Ovary (tissue), 10 donors: Measurements from ENCODE around the gene DCLK3. TPM values are rescaled to one million over a fixed set of nuclear protein-coding genes. Genes with fewer than 3 reads are reported as not detected.

Experiments used
- DNase-seq, 5 donors: peaks; one replicate each; pipeline ENCODE4 v3.0.0-alpha.2; 2019 to 2020
- H3K27ac ChIP-seq, 2 donors: fragments of 200-600 bp; one replicate each; pipeline versions ENCODE4 v1.5.1 to v1.8.0; 2019 to 2022
- H3K27me3 ChIP-seq: fragments of 200-600 bp; one replicate; pipeline ENCODE4 v1.8.0; 2022
- H3K36me3 ChIP-seq: fragments of 200-600 bp; sonication (generic); one replicate; pipeline ENCODE4 v1.5.1; 2019
- H3K4me1 ChIP-seq: one replicate; pipeline ENCODE4 v1.8.1; 2013; ENCODE audit warnings: mild to moderate bottlenecking, moderate library complexity; ENCODE audit not compliant: insufficient read depth
- H3K4me3 ChIP-seq: fragments of 200-600 bp; sonication (generic); one replicate; pipeline ENCODE4 v1.5.1; 2017
- H3K9me3 ChIP-seq, 2 donors: fragments of 200-600 bp in 1 of 2; sonication (generic) in 1 of 2; one replicate each; pipeline versions ENCODE4 v1.5.1 to v1.8.1; 2013 to 2019; ENCODE audit warnings: mild to moderate bottlenecking in 1 of 2, moderate library complexity in 1 of 2
- CTCF ChIP-seq, 3 donors: fragments of 450-650 bp in 2 of 3; fragments of 200-600 bp in 1 of 3; IDR thresholded peaks; one replicate each; pipeline versions ENCODE4 v1.5.1 to v1.8.0; 2016 to 2022; ENCODE audit warnings: antibody characterized with exemption in 3 of 3, mild to moderate bottlenecking in 1 of 3
- EP300 ChIP-seq: sonication (generic); formaldehyde crosslinking; IDR thresholded peaks from one replicate; pipeline ENCODE4 v1.6.1; 2017; ENCODE audit warnings: antibody characterized with exemption
- POLR2A ChIP-seq: fragments of 450-650 bp; IDR thresholded peaks from one replicate; pipeline ENCODE4 v1.6.1; 2017; ENCODE audit warnings: antibody characterized with exemption, mild to moderate bottlenecking, moderate library complexity
- WGBS, 3 donors: extraction: QIAGEN DNeasy Blood & Tissue Kit in 1 of 3; methylation state at CpG; one replicate each; pipeline versions ENCODE4 v1.1.5 to v1.1.7; 2013 to 2017; 5-methylcytosine and 5-hydroxymethylcytosine counted together
- intact Hi-C, 4 donors: fragments of 100-400 bp; cut with DNase I; formaldehyde crosslinking; loops; one replicate each; pipeline versions ENCODE4 v1.11.0 to v1.15.1; 2022 to 2023
- long read RNA-seq, 3 donors: library from polyadenylated mRNA in 2 of 3; unstranded in 2 of 3; transcript quantifications; one replicate each; pipeline ENCODE4 v2.0.0 and lab custom pipeline, GENCODE V29; 2021 to 2026
- polyA plus RNA-seq, 2 donors: library from polyadenylated mRNA; stranded (reverse); fragments of 200-250 nt in 1 of 2; fragments of 350-450 nt in 1 of 2; fragmentation: Illumina TruSeq in 1 of 2; extraction: RNeasy Lipid Tissue Mini Kit (QIAGEN cat#74804) in 1 of 2; gene quantifications; one replicate each; pipeline ENCODE4 v1.2.3, GENCODE V29; 2013 to 2014
- total RNA-seq, 7 donors: library from RNA; depleted of rRNA in 2 of 7; stranded (reverse); fragments of >200 nt in 2 of 7; fragmentation: NEBNext Ultra II Directional in 3 of 7; extraction: Animal tissue kit (Norgen Biotek cat#: 25700) in 3 of 7; gene quantifications; one replicate each; pipeline versions ENCODE4 v1.1.0 to v1.2.4, GENCODE V29; 2016 to 2023
- donor health status: DM: no; HTN: no; CAD: no; lungs with moderate emphysema.
- donor health status: DM: no; HTN: no; CAD: no.
- donor health status: Bipolar disorder and iron deficiency.
- donor health status: DM: yes; HTN: yes; CAD: no.
- donor health status: DM: no; HTN: no; CAD: no.
- donor health status: DM: yes; HTN: yes; CAD: no.

Gene DCLK3
- total RNA-seq (under 1 TPM in 3 of 7 donors, not detected in 4; under 0.01 to 0.05 (median 0.05) TPM), polyA plus RNA-seq (under 1 TPM; 0.01 to 0.12 TPM)
- long read RNA-seq, donor 1: 0 reads
- long read RNA-seq, donor 2, full-length matches to known transcripts: 1 of 1 reads
- long read RNA-seq, donor 2, partial matches to known transcripts: 0 of 1 reads
- long read RNA-seq, donor 2, other reads (novel, unspliced or antisense): 0 of 1 reads
- long read RNA-seq, donor 3: 0 reads

GRCh38 chr3:36763850-36764703, at the start of gene DCLK3:
TSS of gene DCLK3 (minus strand) at chr3:36764553. CDS start at chr3:36764263, 290 bp downstream.
- Histone ChIP-seq H3K9me3 (no peaks in the 10 kb centered on the region), H3K4me1 (peaks cover 3% of the 10 kb centered on the region), H3K4me3 (no peak within 1 kb of the TSS), H3K27me3 (no peaks in the 10 kb centered on the region), H3K36me3 (no peaks in the 10 kb centered on the region), H3K27ac (no peak within 1 kb of the TSS)
- DNase-seq: no peak
- TF ChIP-seq EP300 (no peak), POLR2A (no peak), CTCF (IDR thresholded peaks at IDR 0.05) (no peak)
- 1 to 3% (median 1%) methylated on average over 32 to 96 of the region's 99 CpGs for WGBS, 3 donors
- intact Hi-C loops: no loop called here

DNA sequence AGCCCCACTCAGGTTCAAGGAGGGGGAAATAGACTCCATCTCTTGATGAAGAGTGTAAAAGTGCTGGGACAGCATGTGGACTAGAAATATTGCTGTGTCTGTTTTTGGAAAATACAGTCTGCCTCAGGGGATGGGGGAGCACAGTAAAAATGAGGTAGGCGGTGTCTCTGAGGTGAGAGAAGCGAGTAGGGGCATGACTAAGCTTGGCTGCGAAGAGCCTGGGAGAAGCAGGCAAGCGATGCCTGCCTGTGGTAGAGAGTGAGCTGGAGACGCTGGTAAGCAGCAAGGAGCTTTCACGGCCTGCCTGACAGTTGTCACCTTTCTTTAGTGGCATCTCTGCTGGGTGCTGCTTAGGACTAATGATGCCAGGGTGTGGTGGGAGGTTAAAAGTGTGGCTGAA, 49.0 kb upstream of the DCLK3 start:
- intact Hi-C loops: no loop called here
- Histone ChIP-seq H3K27me3 (no peaks in the 10 kb centered on the region), H3K9me3 (no peaks in the 10 kb centered on the region), H3K4me3 (no peak overlapping the region), H3K4me1 (no peaks in the 10 kb centered on the region), H3K27ac (no peak overlapping the region), H3K36me3 (no peaks in the 10 kb centered on the region)
- DNase-seq: no peak
- whole genome bisulfite sequencing, 3 donors: 77 to 88% (median 83%) methylated on average over 6 of the region's 6 CpGs
- TF ChIP-seq EP300 (no peak), POLR2A (no peak), CTCF (IDR thresholded peaks at IDR 0.05) (no peak)

DNA sequence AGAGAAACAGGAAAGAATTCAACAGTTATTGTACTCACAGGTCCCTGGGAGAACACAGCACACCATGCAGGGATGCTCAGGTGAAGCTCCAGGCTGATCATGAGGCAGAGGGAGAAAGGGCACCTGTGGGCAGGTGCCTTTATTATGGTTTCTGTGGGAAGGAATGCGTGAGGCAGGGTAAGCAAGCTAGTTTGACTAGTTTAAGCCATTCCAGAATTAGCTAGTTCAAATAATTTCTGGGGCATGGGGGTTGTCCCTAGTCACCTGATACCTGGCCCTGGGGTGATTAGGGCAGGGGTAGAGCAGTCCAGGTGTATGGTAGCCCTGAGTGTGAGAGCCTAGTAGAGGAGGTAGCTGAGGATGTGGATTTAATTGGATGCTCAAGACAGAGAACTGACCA, 47.9 kb upstream of the DCLK3 start:
- H3K27me3 ChIP-seq: no peaks in the 10 kb centered on the region
- TF ChIP-seq POLR2A (no peak), CTCF (IDR thresholded peaks at IDR 0.05) (no peak), EP300 (no peak)
- H3K27ac ChIP-seq: no peak overlapping the region
- 78 to 95% (median 95%) methylated on average over 1 of the region's 1 CpG for WGBS, 3 donors
- H3K36me3 ChIP-seq: no peaks in the 10 kb centered on the region
- DNase-seq: no peak
- no peak overlapping the region for H3K4me3 ChIP-seq
- H3K9me3 ChIP-seq: no peaks in the 10 kb centered on the region
- intact Hi-C loops: no loop called here
- H3K4me1 ChIP-seq: no peaks in the 10 kb centered on the region

DNA sequence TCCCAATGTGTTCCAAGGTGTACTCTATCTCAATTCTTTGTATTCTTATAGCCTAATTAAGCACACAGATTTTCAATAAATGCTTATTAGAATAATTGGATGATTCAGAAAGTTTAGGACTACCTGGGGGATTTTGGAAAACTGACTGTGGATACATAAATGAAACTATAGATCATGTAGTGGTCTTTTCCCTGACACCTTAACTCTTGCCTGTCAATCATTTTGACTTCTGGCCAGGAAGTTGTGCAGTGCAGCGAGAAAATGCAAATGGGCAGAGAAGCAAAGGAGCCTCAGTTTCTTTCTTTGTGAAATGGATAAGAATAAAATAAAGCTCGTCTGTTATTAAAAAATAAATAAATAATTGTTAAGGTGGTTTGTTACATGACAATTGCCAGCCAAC, 47.4 kb upstream of the DCLK3 start:
- no peak overlapping the region for H3K27ac ChIP-seq
- H3K27me3 ChIP-seq: no peaks in the 10 kb centered on the region
- no peaks in the 10 kb centered on the region for H3K4me1 ChIP-seq
- intact Hi-C loops: no loop called here
- no peak for DNase-seq
- WGBS, 3 donors: 91 to 93% (median 93%) methylated on average over 2 of the region's 2 CpGs
- TF ChIP-seq EP300: no peak
- no peak for TF ChIP-seq CTCF (IDR thresholded peaks at IDR 0.05)
- no peak for TF ChIP-seq POLR2A
- H3K4me3 ChIP-seq: no peak overlapping the region
- no peaks in the 10 kb centered on the region for H3K9me3 ChIP-seq
- no peaks in the 10 kb centered on the region for H3K36me3 ChIP-seq
